CD4-positive, alpha-beta T cell (primary cell): ENCODE data around the gene ACER1. TPM values are rescaled to one million over a fixed set of nuclear protein-coding genes. Genes with fewer than 3 reads are reported as not detected.
"Not testable (repeated sequence)": the region's sequence is repeated elsewhere in the genome, so short reads cannot be mapped to it uniquely, and the experiment has no call there.

Experiments used
- ATAC-seq: fragments of 200-7000 bp; cut with Tn5 transposase; one replicate; pipeline ENCODE4 v1.10.0; 2022; ENCODE audit warnings: mild to moderate bottlenecking; ENCODE audit not compliant: poor library complexity
- CTCF ChIA-PET: fragments of 350-600 bp; sonication (Branson Sonifier 250); formaldehyde crosslinking; loops from one replicate; lab custom pipeline; 2021; ENCODE audit warnings: antibody characterized with exemption, inconsistent platforms; lab: Charles Lee
- POLR2A ChIA-PET: fragments of 350-600 bp; sonication (Branson Sonifier 250); formaldehyde crosslinking; loops from one replicate; lab custom pipeline; 2021; ENCODE audit warnings: antibody characterized with exemption, inconsistent platforms; lab: Charles Lee
- DNase-seq, 14 experiments: peaks; one replicate each; pipeline ENCODE4 v3.0.0-alpha.2; 2013 to 2020; ENCODE audit warnings: mixed read lengths in 2 of 14
- H3K27ac ChIP-seq, 2 donors: one replicate each; pipeline versions ENCODE4 v1.5.1 to v1.7.0; 2013; ENCODE audit warnings: low read length in 2 of 2, low read depth in 1 of 2, mild to moderate bottlenecking in 1 of 2
- H3K27me3 ChIP-seq, 2 experiments: 1 replicate in 1 of 2; 2 replicates in 1 of 2; pipeline versions ENCODE4 v1.6.1 to v1.7.0; 2013; ENCODE audit warnings: low read length in 2 of 2, control low read depth in 1 of 2, mild to moderate bottlenecking in 1 of 2, moderate library complexity in 1 of 2; ENCODE audit not compliant: insufficient read depth in 2 of 2, control insufficient read depth in 1 of 2
- H3K36me3 ChIP-seq: one replicate; pipeline ENCODE4 v1.6.1; 2013; ENCODE audit warnings: low read length, control low read depth; ENCODE audit not compliant: insufficient read depth
- H3K4me1 ChIP-seq: one replicate; pipeline ENCODE4 v1.6.1; 2013; ENCODE audit warnings: low read length, control low read depth; ENCODE audit not compliant: insufficient read depth
- H3K4me3 ChIP-seq: one replicate; pipeline ENCODE4 v1.5.1; 2013; ENCODE audit warnings: mild to moderate bottlenecking, low read length, moderate library complexity
- H3K9me3 ChIP-seq, 2 experiments: 1 replicate in 1 of 2; 2 replicates in 1 of 2; pipeline versions ENCODE4 v1.6.1 to v1.7.0; 2013; ENCODE audit warnings: low read length in 2 of 2, mild to moderate bottlenecking in 2 of 2, control low read depth in 1 of 2, moderate library complexity in 1 of 2; ENCODE audit not compliant: control insufficient read depth in 1 of 2, insufficient read depth in 1 of 2
- H3K27ac Mint-ChIP-seq: one replicate; pipeline ENCODE4 v1.8.0; 2020; ENCODE audit warnings: mixed read lengths
- H3K27me3 Mint-ChIP-seq: one replicate; pipeline ENCODE4 v1.8.0; 2021; ENCODE audit warnings: mixed read lengths
- H3K36me3 Mint-ChIP-seq: one replicate; pipeline ENCODE4 v1.8.0; 2021; ENCODE audit warnings: low read depth, mixed read lengths
- H3K4me1 Mint-ChIP-seq: one replicate; pipeline ENCODE4 v1.8.0; 2021; ENCODE audit warnings: low read depth, mixed read lengths
- H3K4me3 Mint-ChIP-seq: one replicate; pipeline ENCODE4 v1.8.0; 2020; ENCODE audit warnings: mild to moderate bottlenecking, mixed read lengths
- H3K9me3 Mint-ChIP-seq: one replicate; pipeline ENCODE4 v1.8.0; 2020; ENCODE audit warnings: mixed read lengths
- CTCF ChIP-seq: fragments of 200-600 bp; IDR thresholded peaks from one replicate; pipeline ENCODE4 v1.8.0; 2022; ENCODE audit warnings: antibody characterized with exemption, mild to moderate bottlenecking
- intact Hi-C, 2 experiments: fragments of 100-400 bp; cut with DNase I in 1 of 2; cut with micrococcal nuclease in 1 of 2; formaldehyde crosslinking; loops; one replicate each; pipeline versions ENCODE4 v1.15.1 to v1.9.0; 2023 to 2025; cut with DNase I, micrococcal nuclease
- total RNA-seq, 174 experiments: library from RNA in 2 of 174; stranded (reverse) in 2 of 174; gene quantifications; one replicate each; pipeline ENCODE4 v1.2.3 and lab custom pipeline; 2021 to 2026

The ACER1 gene
- total RNA-seq, 2 experiments from 2014 or later: 2.7 to 3.1 TPM

- intact Hi-C loops: no loop called here
Observed at GRCh38 chr19:6354098-6354674, 20.8 kb upstream of the ACER1 start.

GRCh38 chr19:6352381-6353165 is 19.2 kb upstream of the ACER1 start:
- ATAC-seq (no peak), DNase-seq (no peak)
- H3K9me3 Mint-ChIP-seq: no peaks in the 10 kb centered on the region
- POLR2A ChIA-PET: interaction anchor here (0.8 kb wide), 1 partner anchor 20 kb away, joined by 3 read pairs; the partner anchor contains the start of gene ALKBH7
- Histone ChIP-seq H3K27ac (no peak overlapping the region), H3K4me1 (no peaks in the 10 kb centered on the region), H3K4me3 (no peak overlapping the region), H3K36me3 (peaks cover 20% of the 10 kb centered on the region), H3K27me3 (no peaks in the 10 kb centered on the region), H3K9me3 (no peaks in the 10 kb centered on the region)
- H3K4me3 Mint-ChIP-seq: no peak overlapping the region
- H3K36me3 Mint-ChIP-seq: peaks cover 61% of the 10 kb centered on the region
- CTCF ChIA-PET: interaction anchor here (1.4 kb wide), 1 partner anchor 9 kb away, joined by 4 read pairs; the partner anchor contains the start of gene CLPP
- no peak for TF ChIP-seq CTCF
- no peak overlapping the region for H3K27ac Mint-ChIP-seq
- no peaks in the 10 kb centered on the region for H3K27me3 Mint-ChIP-seq
- intact Hi-C loops: no loop called here
- peaks cover under 1% of the 10 kb centered on the region for H3K4me1 Mint-ChIP-seq

More at GRCh38 chr19:6354098-6354674, 20.8 kb upstream of the ACER1 start:
- Histone ChIP-seq H3K4me1 (no peaks in the 10 kb centered on the region), H3K9me3 (no peaks in the 10 kb centered on the region), H3K36me3 (peaks cover 17% of the 10 kb centered on the region), H3K27ac (no peak overlapping the region), H3K27me3 (no peaks in the 10 kb centered on the region), H3K4me3 (no peak overlapping the region)
- Mint-ChIP-seq H3K27me3 (no peaks in the 10 kb centered on the region), H3K4me3 (no peak overlapping the region), H3K36me3 (peaks cover 48% of the 10 kb centered on the region), H3K4me1 (peaks cover 4% of the 10 kb centered on the region), H3K27ac (no peak overlapping the region), H3K9me3 (no peaks in the 10 kb centered on the region)
- ATAC-seq (no peak), DNase-seq (peak in 1 of 14 experiments; percentile 21)
- ChIA-PET CTCF (no interaction called here), POLR2A (no interaction called here)
- TF ChIP-seq CTCF: no peak

GRCh38 chr19:6350688-6351087 is 17.3 kb upstream of the ACER1 start:
- Histone ChIP-seq H3K9me3 (no peaks in the 10 kb centered on the region), H3K27ac (no peak overlapping the region), H3K36me3 (peaks cover 25% of the 10 kb centered on the region), H3K4me3 (no peak overlapping the region), H3K27me3 (no peaks in the 10 kb centered on the region), H3K4me1 (no peaks in the 10 kb centered on the region)
- ATAC-seq: no peak
- H3K4me3 Mint-ChIP-seq: no peak overlapping the region
- no peaks in the 10 kb centered on the region for H3K27me3 Mint-ChIP-seq
- H3K36me3 Mint-ChIP-seq: peaks cover 59% of the 10 kb centered on the region
- H3K9me3 Mint-ChIP-seq: no peaks in the 10 kb centered on the region
- TF ChIP-seq CTCF: no peak
- DNase-seq: no peak
- ChIA-PET CTCF (no interaction called here), POLR2A (no interaction called here)
- intact Hi-C loops: no loop called here
- H3K27ac Mint-ChIP-seq: no peak overlapping the region
- H3K4me1 Mint-ChIP-seq: no peaks in the 10 kb centered on the region

- H3K4me1 Mint-ChIP-seq, ATAC-seq, H3K9me3 Mint-ChIP-seq, H3K4me3 Mint-ChIP-seq, H3K4me1 ChIP-seq, H3K4me3 ChIP-seq, H3K27me3 ChIP-seq, H3K27me3 Mint-ChIP-seq, H3K9me3 ChIP-seq, POLR2A ChIA-PET, CTCF ChIA-PET, intact Hi-C loops, DNase-seq, H3K27ac Mint-ChIP-seq, H3K27ac ChIP-seq: not testable (repeated sequence)
- H3K36me3 Mint-ChIP-seq: peaks cover 56% of the 10 kb centered on the region
- peaks cover 28% of the 10 kb centered on the region for H3K36me3 ChIP-seq
Observed at GRCh38 chr19:6349271-6349670, 15.9 kb upstream of the ACER1 start.
